ENCODE results near the gene CHCHD3. TPM values are rescaled to one million over a fixed set of nuclear protein-coding genes. Genes with fewer than 3 reads are reported as not detected.

Gene CHCHD3
- total and polyA plus RNA-seq, 4 donors, result 25.5 to 37.8 (median 31.8) TPM

DNA sequence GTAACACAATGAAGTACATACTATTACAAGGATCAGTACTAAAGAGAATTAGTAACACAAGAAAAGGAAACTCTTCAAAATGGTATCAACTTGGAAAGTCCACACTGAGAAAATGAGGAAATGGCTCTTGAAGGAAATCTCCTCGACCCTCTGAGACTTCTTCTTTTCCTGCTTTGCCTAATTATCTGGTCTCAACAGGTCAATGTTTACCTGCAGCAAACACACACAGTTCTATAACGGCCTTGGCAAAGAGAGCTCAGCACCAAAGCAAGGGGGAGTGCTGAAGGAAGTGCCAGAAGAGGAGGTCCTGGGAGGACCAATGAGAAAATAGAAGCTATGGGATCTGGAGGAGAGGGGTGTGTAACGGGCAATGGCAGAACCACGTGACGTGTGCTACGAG is 21.9 kb downstream of the CHCHD3 start:
- H3K27ac ChIP-seq (ENCODE audit: low read depth in 1 of 2, low read length in 2 of 2), result no peak overlapping the region
- no peak overlapping the region for H3K4me3 ChIP-seq (ENCODE audit: low read depth in 1 of 3, low read length in 3 of 3)
- peaks cover 7 to 28% (median 24%) of the 10 kb centered on the region in 4 donors for H3K4me1 ChIP-seq (ENCODE audit: control insufficient read depth in 4 of 4, insufficient read depth in 4 of 4, low read length in 3 of 4)
- no peak overlapping the region for H3K9ac ChIP-seq (ENCODE audit: low read depth in 1 of 2, low read length in 2 of 2)
- H3K36me3 ChIP-seq (ENCODE audit: control insufficient read depth in 4 of 4, insufficient read depth in 3 of 4, low read depth in 1 of 4, low read length in 3 of 4), result no peaks in the 10 kb centered on the region
- no peaks in the 10 kb centered on the region for H3K9me3 ChIP-seq (ENCODE audit: control insufficient read depth in 4 of 4, low read length in 3 of 4)
- DNase-seq (ENCODE audit: low spot score), result no peak
- H3K27me3 ChIP-seq (ENCODE audit: control insufficient read depth in 4 of 4, insufficient read depth in 4 of 4, low read length in 3 of 4), result no peaks in the 10 kb centered on the region
- WGBS, result 58% methylated on average over 6 of the region's 6 CpGs
- TF ChIP-seq, protein P1, sequence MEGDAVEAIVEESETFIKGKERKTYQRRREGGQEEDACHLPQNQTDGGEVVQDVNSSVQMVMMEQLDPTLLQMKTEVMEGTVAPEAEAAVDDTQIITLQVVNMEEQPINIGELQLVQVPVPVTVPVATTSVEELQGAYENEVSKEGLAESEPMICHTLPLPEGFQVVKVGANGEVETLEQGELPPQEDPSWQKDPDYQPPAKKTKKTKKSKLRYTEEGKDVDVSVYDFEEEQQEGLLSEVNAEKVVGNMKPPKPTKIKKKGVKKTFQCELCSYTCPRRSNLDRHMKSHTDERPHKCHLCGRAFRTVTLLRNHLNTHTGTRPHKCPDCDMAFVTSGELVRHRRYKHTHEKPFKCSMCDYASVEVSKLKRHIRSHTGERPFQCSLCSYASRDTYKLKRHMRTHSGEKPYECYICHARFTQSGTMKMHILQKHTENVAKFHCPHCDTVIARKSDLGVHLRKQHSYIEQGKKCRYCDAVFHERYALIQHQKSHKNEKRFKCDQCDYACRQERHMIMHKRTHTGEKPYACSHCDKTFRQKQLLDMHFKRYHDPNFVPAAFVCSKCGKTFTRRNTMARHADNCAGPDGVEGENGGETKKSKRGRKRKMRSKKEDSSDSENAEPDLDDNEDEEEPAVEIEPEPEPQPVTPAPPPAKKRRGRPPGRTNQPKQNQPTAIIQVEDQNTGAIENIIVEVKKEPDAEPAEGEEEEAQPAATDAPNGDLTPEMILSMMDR (IDR thresholded peaks at IDR 0.05; ENCODE audit: low read depth, low read length, missing input control), result no peak
- no peak for TF ChIP-seq TAF1 (conservative IDR thresholded peaks at IDR 0.05)
- TF ChIP-seq HNF4A (conservative IDR thresholded peaks at IDR 0.05), result peak in 1 of 2 donors; percentile 11
- TF ChIP-seq FOXA2 (IDR thresholded peaks at IDR 0.05), result peak; percentile 16
- peak; percentile 14 for TF ChIP-seq FOXA1 (IDR thresholded peaks at IDR 0.05)
- no peak for TF ChIP-seq NR2F2 (IDR thresholded peaks at IDR 0.05)
- no peak for TF ChIP-seq EGR1 (IDR thresholded peaks at IDR 0.05; ENCODE audit: low read depth in 2 of 2)

DNA sequence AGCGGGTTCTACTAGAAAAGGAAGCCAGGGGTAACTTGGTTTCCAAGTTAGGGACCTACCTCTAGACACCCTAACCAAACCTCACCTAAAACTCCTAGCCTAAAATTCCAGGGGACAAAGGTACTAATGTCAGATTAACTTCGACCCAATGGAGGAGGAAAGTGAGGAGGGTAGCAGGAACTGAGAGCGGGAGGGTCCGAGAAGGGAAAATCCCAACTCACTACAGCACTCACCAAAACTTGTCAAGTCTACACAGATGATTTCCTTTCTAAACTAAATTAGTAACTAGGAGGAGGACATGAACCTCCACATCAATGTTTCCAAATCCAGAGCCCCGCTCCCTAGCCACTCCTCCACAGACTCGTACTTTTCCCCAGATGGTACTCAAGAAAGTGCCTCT is 22.6 kb downstream of the CHCHD3 start:
- TF ChIP-seq RXRA (IDR thresholded peaks at IDR 0.05), result no peak
- no peak for TF ChIP-seq RAD21 (IDR thresholded peaks at IDR 0.05)
- no peak for TF ChIP-seq EGR1 (IDR thresholded peaks at IDR 0.05; ENCODE audit: low read depth in 2 of 2)
- TF ChIP-seq, protein P2, sequence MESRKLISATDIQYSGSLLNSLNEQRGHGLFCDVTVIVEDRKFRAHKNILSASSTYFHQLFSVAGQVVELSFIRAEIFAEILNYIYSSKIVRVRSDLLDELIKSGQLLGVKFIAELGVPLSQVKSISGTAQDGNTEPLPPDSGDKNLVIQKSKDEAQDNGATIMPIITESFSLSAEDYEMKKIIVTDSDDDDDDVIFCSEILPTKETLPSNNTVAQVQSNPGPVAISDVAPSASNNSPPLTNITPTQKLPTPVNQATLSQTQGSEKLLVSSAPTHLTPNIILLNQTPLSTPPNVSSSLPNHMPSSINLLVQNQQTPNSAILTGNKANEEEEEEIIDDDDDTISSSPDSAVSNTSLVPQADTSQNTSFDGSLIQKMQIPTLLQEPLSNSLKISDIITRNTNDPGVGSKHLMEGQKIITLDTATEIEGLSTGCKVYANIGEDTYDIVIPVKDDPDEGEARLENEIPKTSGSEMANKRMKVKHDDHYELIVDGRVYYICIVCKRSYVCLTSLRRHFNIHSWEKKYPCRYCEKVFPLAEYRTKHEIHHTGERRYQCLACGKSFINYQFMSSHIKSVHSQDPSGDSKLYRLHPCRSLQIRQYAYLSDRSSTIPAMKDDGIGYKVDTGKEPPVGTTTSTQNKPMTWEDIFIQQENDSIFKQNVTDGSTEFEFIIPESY (IDR thresholded peaks at IDR 0.05), result no peak
- no peak for TF ChIP-seq NR2F2 (IDR thresholded peaks at IDR 0.05)
- TF ChIP-seq HNF4A (conservative IDR thresholded peaks at IDR 0.05), result no peak
- TF ChIP-seq, protein P3, sequence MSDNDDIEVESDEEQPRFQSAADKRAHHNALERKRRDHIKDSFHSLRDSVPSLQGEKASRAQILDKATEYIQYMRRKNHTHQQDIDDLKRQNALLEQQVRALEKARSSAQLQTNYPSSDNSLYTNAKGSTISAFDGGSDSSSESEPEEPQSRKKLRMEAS (IDR thresholded peaks at IDR 0.05), result no peak
- no peak for TF ChIP-seq GABPA (IDR thresholded peaks at IDR 0.05 in 1 of 2, conservative IDR thresholded peaks at IDR 0.05 in 1 of 2)
- WGBS, result 99% methylated on average over 6 of the region's 6 CpGs
- no peak overlapping the region for H3K27ac ChIP-seq (ENCODE audit: low read depth in 1 of 2, low read length in 2 of 2)
- no peak for DNase-seq (ENCODE audit: low spot score)
- H3K9me3 ChIP-seq (ENCODE audit: control insufficient read depth in 4 of 4, low read length in 3 of 4), result no peaks in the 10 kb centered on the region
- H3K36me3 ChIP-seq (ENCODE audit: control insufficient read depth in 4 of 4, insufficient read depth in 3 of 4, low read depth in 1 of 4, low read length in 3 of 4), result no peaks in the 10 kb centered on the region
- H3K4me3 ChIP-seq (ENCODE audit: low read depth in 1 of 3, low read length in 3 of 3), result no peak overlapping the region
- H3K27me3 ChIP-seq (ENCODE audit: control insufficient read depth in 4 of 4, insufficient read depth in 4 of 4, low read length in 3 of 4), result no peaks in the 10 kb centered on the region
- no peak overlapping the region for H3K9ac ChIP-seq (ENCODE audit: low read depth in 1 of 2, low read length in 2 of 2)
- H3K4me1 ChIP-seq (ENCODE audit: control insufficient read depth in 4 of 4, insufficient read depth in 4 of 4, low read length in 3 of 4), result peaks cover 7 to 28% (median 24%) of the 10 kb centered on the region in 4 donors

DNA sequence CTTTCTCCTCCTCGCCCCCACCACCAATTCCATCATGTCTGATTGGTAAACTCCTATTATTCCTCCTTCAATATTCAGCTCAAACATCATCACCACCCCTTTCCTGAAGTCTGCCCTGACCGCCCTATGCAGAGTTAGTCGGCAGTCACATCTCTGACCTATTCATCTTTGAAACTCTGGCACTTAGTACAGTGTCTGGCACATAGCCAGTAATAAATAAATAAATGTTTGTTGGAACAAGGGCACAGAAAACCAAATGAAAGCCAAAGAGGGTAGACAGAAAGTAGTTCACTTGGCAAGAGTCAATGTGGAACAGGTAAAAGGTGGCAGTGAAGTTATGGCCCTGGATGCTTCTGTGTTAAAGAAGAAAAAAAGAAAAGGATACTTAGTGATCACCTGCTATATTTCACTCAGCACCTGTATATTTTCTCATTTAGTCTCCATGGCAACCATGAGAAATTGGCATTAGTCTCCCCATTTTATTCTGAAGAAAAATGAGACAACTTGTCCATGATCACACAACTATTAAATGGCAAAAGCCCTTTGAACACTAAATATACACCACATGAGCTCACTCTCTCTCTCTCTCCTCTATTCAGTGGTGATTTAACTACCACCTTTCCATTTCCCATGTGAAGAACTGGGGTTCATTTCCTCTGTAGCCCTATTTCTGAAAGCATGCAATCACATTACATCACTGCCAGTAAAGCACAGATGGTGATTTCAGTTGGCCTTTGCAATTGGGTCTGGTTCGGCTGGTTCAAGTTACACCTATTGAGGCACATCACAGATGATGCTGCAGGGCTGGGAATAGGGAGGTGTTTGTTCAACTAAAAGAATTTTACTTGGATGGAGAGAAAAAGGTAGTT is 25.3 kb downstream of the CHCHD3 start:
- no peak overlapping the region for H3K9ac ChIP-seq (ENCODE audit: low read depth in 1 of 2, low read length in 2 of 2)
- H3K9me3 ChIP-seq (ENCODE audit: control insufficient read depth in 4 of 4, low read length in 3 of 4), result no peaks in the 10 kb centered on the region
- no peaks in the 10 kb centered on the region for H3K36me3 ChIP-seq (ENCODE audit: control insufficient read depth in 4 of 4, insufficient read depth in 3 of 4, low read depth in 1 of 4, low read length in 3 of 4)
- WGBS, result 41% methylated on average over 4 of the region's 4 CpGs
- DNase-seq (ENCODE audit: low spot score), result no peak
- H3K4me3 ChIP-seq (ENCODE audit: low read depth in 1 of 3, low read length in 3 of 3), result no peak overlapping the region
- peaks cover 7 to 28% (median 24%) of the 10 kb centered on the region in 4 donors for H3K4me1 ChIP-seq (ENCODE audit: control insufficient read depth in 4 of 4, insufficient read depth in 4 of 4, low read length in 3 of 4)
- H3K27me3 ChIP-seq (ENCODE audit: control insufficient read depth in 4 of 4, insufficient read depth in 4 of 4, low read length in 3 of 4), result no peaks in the 10 kb centered on the region
- H3K27ac ChIP-seq (ENCODE audit: low read depth in 1 of 2, low read length in 2 of 2), result no peak overlapping the region
- TF ChIP-seq SP1 (IDR thresholded peaks at IDR 0.05) (peak; percentile 49), GABPA (IDR thresholded peaks at IDR 0.05 in 1 of 2, conservative IDR thresholded peaks at IDR 0.05 in 1 of 2) (no peak), HNF4A (conservative IDR thresholded peaks at IDR 0.05) (peak; percentile 71 to 78), YY1 (IDR thresholded peaks at IDR 0.05) (peak; percentile 68)
- TF ChIP-seq, protein P1 (IDR thresholded peaks at IDR 0.05; ENCODE audit: low read depth, low read length, missing input control), result no peak
- TF ChIP-seq, protein P3 (IDR thresholded peaks at IDR 0.05), result peak; percentile 12
- TF ChIP-seq, protein P4, sequence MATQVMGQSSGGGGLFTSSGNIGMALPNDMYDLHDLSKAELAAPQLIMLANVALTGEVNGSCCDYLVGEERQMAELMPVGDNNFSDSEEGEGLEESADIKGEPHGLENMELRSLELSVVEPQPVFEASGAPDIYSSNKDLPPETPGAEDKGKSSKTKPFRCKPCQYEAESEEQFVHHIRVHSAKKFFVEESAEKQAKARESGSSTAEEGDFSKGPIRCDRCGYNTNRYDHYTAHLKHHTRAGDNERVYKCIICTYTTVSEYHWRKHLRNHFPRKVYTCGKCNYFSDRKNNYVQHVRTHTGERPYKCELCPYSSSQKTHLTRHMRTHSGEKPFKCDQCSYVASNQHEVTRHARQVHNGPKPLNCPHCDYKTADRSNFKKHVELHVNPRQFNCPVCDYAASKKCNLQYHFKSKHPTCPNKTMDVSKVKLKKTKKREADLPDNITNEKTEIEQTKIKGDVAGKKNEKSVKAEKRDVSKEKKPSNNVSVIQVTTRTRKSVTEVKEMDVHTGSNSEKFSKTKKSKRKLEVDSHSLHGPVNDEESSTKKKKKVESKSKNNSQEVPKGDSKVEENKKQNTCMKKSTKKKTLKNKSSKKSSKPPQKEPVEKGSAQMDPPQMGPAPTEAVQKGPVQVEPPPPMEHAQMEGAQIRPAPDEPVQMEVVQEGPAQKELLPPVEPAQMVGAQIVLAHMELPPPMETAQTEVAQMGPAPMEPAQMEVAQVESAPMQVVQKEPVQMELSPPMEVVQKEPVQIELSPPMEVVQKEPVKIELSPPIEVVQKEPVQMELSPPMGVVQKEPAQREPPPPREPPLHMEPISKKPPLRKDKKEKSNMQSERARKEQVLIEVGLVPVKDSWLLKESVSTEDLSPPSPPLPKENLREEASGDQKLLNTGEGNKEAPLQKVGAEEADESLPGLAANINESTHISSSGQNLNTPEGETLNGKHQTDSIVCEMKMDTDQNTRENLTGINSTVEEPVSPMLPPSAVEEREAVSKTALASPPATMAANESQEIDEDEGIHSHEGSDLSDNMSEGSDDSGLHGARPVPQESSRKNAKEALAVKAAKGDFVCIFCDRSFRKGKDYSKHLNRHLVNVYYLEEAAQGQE (IDR thresholded peaks at IDR 0.05), result no peak

Measured in liver (tissue), 9 donors.